ENCODE data around the gene GIT2. TPM values are rescaled to one million over a fixed set of nuclear protein-coding genes. Genes with fewer than 3 reads are reported as not detected.

The GIT2 gene
- total and polyA plus RNA-seq, 2 of the 13 experiments (the other 11 are each of a cell fraction or from before 2014, with no cell fraction given), result 18.4 to 19.8 TPM

GRCh38 chr12:110039085-110039807, 43.1 kb upstream of the GIT2 start (continued):
- TF ChIP-seq RARA (CRISPR knock-in tag; IDR thresholded peaks at IDR 0.05) (peak; percentile 86), ZNF205 (CRISPR knock-in tag; IDR thresholded peaks at IDR 0.05) (0 out of 2 replicates have a peak, but pooled peaks have one; percentile 34), KLF6 (CRISPR knock-in tag; IDR thresholded peaks at IDR 0.05) (no peak), ARID2 (CRISPR knock-in tag; IDR thresholded peaks at IDR 0.05; ENCODE audit: borderline replicate concordance) (0 out of 2 replicates have a peak, but pooled peaks have one; percentile 60), KLF15 (CRISPR knock-in tag; IDR thresholded peaks at IDR 0.05; ENCODE audit: borderline replicate concordance) (no peak), SP1 (IDR thresholded peaks at IDR 0.05) (no peak), SP1 (CRISPR knock-in tag; IDR thresholded peaks at IDR 0.05) (no peak), RERE (CRISPR knock-in tag; IDR thresholded peaks at IDR 0.05; ENCODE audit: low read depth) (peak; percentile 51; the same call in 1 of the 2 replicates), MIXL1 (CRISPR knock-in tag; IDR thresholded peaks at IDR 0.05) (peak; percentile 93), SNAPC4 (CRISPR knock-in tag; IDR thresholded peaks at IDR 0.05) (no peak), CENPBD1 (CRISPR knock-in tag; IDR thresholded peaks at IDR 0.05; ENCODE audit: borderline replicate concordance, low read depth) (0 out of 2 replicates have a peak, but pooled peaks have one; percentile 49), CEBPG (CRISPR knock-in tag; IDR thresholded peaks at IDR 0.05) (peak; percentile 55; the same call in 1 of the 2 replicates), PRDM4 (CRISPR knock-in tag; IDR thresholded peaks at IDR 0.05; ENCODE audit: borderline replicate concordance) (no peak), MXI1 (IDR thresholded peaks at IDR 0.05; ENCODE audit: borderline replicate concordance, low read depth, low read length) (peak; percentile 51; the same call in 1 of the 3 replicates), NR0B2 (CRISPR knock-in tag; IDR thresholded peaks at IDR 0.05) (no peak)

Measured in HepG2 (cell line).